ENCODE data around the gene PLCD3. TPM values are rescaled to one million over a fixed set of nuclear protein-coding genes. Genes with fewer than 3 reads are reported as not detected.
A peak's percentile ranks its signal among the peaks of the same experiment; 100 is the strongest.

Gene PLCD3
- total RNA-seq, 4 donors from 2014 or later, result 50.4 to 147 (median 81.8) TPM

- H3K4me3 ChIP-seq, result peak overlapping the region; percentile 95 to 99
- WGBS, 2 donors (ENCODE audit: low coverage in 1 of 2), result no CpG with 5 or more reads among the region's 71 CpGs
- ATAC-seq, result peak; percentile 60
- H3K4me1 ChIP-seq, result peaks cover 0 to 88% (median 32%) of the 10 kb centered on the region in 3 donors
- TF ChIP-seq POLR2A (IDR thresholded peaks at IDR 0.05) (peak; percentile 38 to 64), POLR2AphosphoS5 (IDR thresholded peaks at IDR 0.05) (peak; percentile 82), CTCF (IDR thresholded peaks at IDR 0.05) (peak; percentile 69 to 97 (median 90)), EP300 (IDR thresholded peaks at IDR 0.05) (no peak)
- H3K27me3 ChIP-seq, result no peaks in the 10 kb centered on the region
- peaks cover 0 to 8% of the 10 kb centered on the region in 2 donors for H3K36me3 ChIP-seq
- H3K27ac ChIP-seq, result peak overlapping the region; percentile 93 to 100 (median 98)
- no peaks in the 10 kb centered on the region for H3K9me3 ChIP-seq
These were observed 503 bp upstream of the PLCD3 start for GRCh38 chr17:45132572-45133463.

- Histone ChIP-seq H3K27me3 (no peaks in the 10 kb centered on the region), H3K27ac (peak overlapping the region; percentile 93 to 100 (median 98)), H3K4me1 (peaks cover 0 to 88% (median 38%) of the 10 kb centered on the region in 3 donors), H3K4me3 (peak overlapping the region; percentile 95 to 99), H3K9me3 (no peaks in the 10 kb centered on the region), H3K36me3 (no peaks in the 10 kb centered on the region)
- peak in 3 of 4 experiments; percentile 72 to 94 (median 80) for TF ChIP-seq CTCF (IDR thresholded peaks at IDR 0.05)
- no peak for TF ChIP-seq POLR2A (IDR thresholded peaks at IDR 0.05)
- no CpG with 5 or more reads among the region's 46 CpGs for WGBS, 2 donors (ENCODE audit: low coverage in 1 of 2)
- ATAC-seq, result no peak
These were observed 547 bp downstream of the PLCD3 start for GRCh38 chr17:45131616-45132319.

GRCh38 chr17:45130681-45131615, 1.4 kb downstream of the PLCD3 start:
- Histone ChIP-seq H3K9me3 (no peaks in the 10 kb centered on the region), H3K27me3 (no peaks in the 10 kb centered on the region), H3K27ac (peak overlapping the region in 3 of 4 donors; percentile 97 to 100 (median 100)), H3K4me1 (peaks cover 0 to 83% (median 30%) of the 10 kb centered on the region in 3 donors), H3K36me3 (no peaks in the 10 kb centered on the region), H3K4me3 (peak overlapping the region; percentile 95 to 99)
- 64 to 75% methylated on average over 4 to 11 of the region's 17 CpGs for WGBS, 2 donors (ENCODE audit: low coverage in 1 of 2)
- TF ChIP-seq CTCF (IDR thresholded peaks at IDR 0.05) (no peak), POLR2AphosphoS5 (IDR thresholded peaks at IDR 0.05) (no peak), POLR2A (IDR thresholded peaks at IDR 0.05) (no peak), EP300 (IDR thresholded peaks at IDR 0.05) (no peak)
- ATAC-seq, result no peak

GRCh38 chr17:45129940-45130680, 2.2 kb downstream of the PLCD3 start:
- peak overlapping the region in 1 of 2 donors; percentile 99 for H3K4me3 ChIP-seq
- 100% methylated on average over 1 of the region's 13 CpGs; no CpG with 5 or more reads in 1 of the 2 donors for WGBS, 2 donors (ENCODE audit: low coverage in 1 of 2)

More at GRCh38 chr17:45129940-45130680, 2.2 kb downstream of the PLCD3 start:
- no peak for ATAC-seq
- H3K36me3 ChIP-seq, result no peaks in the 10 kb centered on the region
- no peaks in the 10 kb centered on the region for H3K9me3 ChIP-seq
- peak overlapping the region in 3 of 4 donors; percentile 97 to 100 (median 100) for H3K27ac ChIP-seq
- no peaks in the 10 kb centered on the region for H3K27me3 ChIP-seq
- peaks cover 0 to 81% (median 30%) of the 10 kb centered on the region in 3 donors for H3K4me1 ChIP-seq
- no peak for TF ChIP-seq CTCF (IDR thresholded peaks at IDR 0.05)
- no peak for TF ChIP-seq POLR2AphosphoS5 (IDR thresholded peaks at IDR 0.05)
- no peak for TF ChIP-seq EP300 (IDR thresholded peaks at IDR 0.05)
- no peak for TF ChIP-seq POLR2A (IDR thresholded peaks at IDR 0.05)

Measured in gastroesophageal sphincter (tissue), 4 donors.